ENCODE measurements around the gene FOXN4.

The FOXN4 gene

DNA sequence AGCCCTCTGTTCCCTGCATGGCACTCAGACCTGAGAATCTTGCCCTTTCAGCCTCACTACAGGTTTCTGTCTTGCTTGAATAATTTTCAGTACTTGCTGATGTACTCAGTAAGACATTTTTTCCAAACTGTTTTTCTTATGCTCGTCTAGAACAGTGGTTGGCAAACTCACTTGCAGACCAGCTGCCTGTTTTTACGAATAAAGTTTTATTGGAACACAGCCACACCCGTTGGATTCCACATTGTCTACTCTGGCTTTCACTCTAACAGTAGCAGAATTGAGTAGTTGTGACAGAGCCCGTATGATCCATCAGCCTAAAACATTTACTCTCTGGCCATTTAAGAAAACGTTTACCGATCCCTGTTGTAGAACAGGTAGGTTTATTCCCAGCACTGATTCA lies 72.8 kb downstream of the FOXN4 start:
- no peak for ATAC-seq (ENCODE audit: insufficient read depth, low read depth)
- no peaks in the 10 kb centered on the region for H3K9me3 ChIP-seq (ENCODE audit: insufficient read depth, low read length, severe bottlenecking)
- no peak overlapping the region for H3K9ac ChIP-seq (ENCODE audit: low read depth, low read length)
- H4K20me1 ChIP-seq (ENCODE audit: insufficient read depth, low read length): no peaks in the 10 kb centered on the region; the same call in 1 of the 2 replicates
- H3K79me2 ChIP-seq (ENCODE audit: insufficient read depth, low read length): no peaks in the 10 kb centered on the region
- no peak overlapping the region for H3K4me2 ChIP-seq (ENCODE audit: insufficient read depth, low read length)
- no peaks in the 10 kb centered on the region for H3K36me3 ChIP-seq (ENCODE audit: insufficient read depth, low read length)
- peaks cover 2% of the 10 kb centered on the region for H3K27me3 ChIP-seq (ENCODE audit: insufficient read depth, low read length, poor library complexity)
- no peak overlapping the region for H2AFZ ChIP-seq (ENCODE audit: low read depth, low read length)
- H3K4me3 ChIP-seq (ENCODE audit: low read depth in 1 of 2, low read length in 2 of 2): no peak overlapping the region
- H3K27ac ChIP-seq (ENCODE audit: low read length): no peak overlapping the region
- no peaks in the 10 kb centered on the region for H3K4me1 ChIP-seq (ENCODE audit: insufficient read depth, low read length)
- DNase-seq: no peak
- TF ChIP-seq EZH2 (IDR thresholded peaks at IDR 0.05; ENCODE audit: borderline replicate concordance, low read depth, low read length, severe bottlenecking): no peak
- TF ChIP-seq, protein P1, sequence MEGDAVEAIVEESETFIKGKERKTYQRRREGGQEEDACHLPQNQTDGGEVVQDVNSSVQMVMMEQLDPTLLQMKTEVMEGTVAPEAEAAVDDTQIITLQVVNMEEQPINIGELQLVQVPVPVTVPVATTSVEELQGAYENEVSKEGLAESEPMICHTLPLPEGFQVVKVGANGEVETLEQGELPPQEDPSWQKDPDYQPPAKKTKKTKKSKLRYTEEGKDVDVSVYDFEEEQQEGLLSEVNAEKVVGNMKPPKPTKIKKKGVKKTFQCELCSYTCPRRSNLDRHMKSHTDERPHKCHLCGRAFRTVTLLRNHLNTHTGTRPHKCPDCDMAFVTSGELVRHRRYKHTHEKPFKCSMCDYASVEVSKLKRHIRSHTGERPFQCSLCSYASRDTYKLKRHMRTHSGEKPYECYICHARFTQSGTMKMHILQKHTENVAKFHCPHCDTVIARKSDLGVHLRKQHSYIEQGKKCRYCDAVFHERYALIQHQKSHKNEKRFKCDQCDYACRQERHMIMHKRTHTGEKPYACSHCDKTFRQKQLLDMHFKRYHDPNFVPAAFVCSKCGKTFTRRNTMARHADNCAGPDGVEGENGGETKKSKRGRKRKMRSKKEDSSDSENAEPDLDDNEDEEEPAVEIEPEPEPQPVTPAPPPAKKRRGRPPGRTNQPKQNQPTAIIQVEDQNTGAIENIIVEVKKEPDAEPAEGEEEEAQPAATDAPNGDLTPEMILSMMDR (IDR thresholded peaks at IDR 0.05; ENCODE audit: borderline replicate concordance, extremely low read depth, low read length, poor library complexity, severe bottlenecking): no peak

DNA sequence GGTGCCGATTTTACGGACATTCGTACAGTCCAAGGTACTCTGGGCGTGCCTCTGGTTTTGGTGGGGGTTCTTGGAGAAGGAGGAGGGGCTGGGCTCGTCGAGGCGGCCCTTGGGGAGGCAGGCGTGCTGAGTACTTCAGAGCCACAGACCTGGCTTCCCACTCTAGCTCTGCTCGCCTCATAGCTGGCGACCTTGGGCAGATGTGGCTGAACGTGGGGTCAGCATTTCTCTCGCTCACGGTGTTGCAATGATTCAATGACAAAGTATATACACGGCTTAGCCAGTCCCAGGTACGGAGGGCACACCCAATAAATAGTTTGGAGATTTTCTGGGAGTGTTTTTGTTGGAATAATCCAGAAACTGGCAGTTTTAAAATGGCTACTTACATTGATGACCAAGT lies 75.1 kb downstream of the FOXN4 start:
- H3K36me3 ChIP-seq (ENCODE audit: insufficient read depth, low read length): no peaks in the 10 kb centered on the region
- peaks cover 7% of the 10 kb centered on the region for H3K27me3 ChIP-seq (ENCODE audit: insufficient read depth, low read length, poor library complexity)
- no peak overlapping the region for H3K4me2 ChIP-seq (ENCODE audit: insufficient read depth, low read length)
- no peak overlapping the region for H3K4me3 ChIP-seq (ENCODE audit: low read depth in 1 of 2, low read length in 2 of 2)
- H3K9ac ChIP-seq (ENCODE audit: low read depth, low read length): no peak overlapping the region
- TF ChIP-seq EZH2 (IDR thresholded peaks at IDR 0.05; ENCODE audit: borderline replicate concordance, low read depth, low read length, severe bottlenecking): no peak
- TF ChIP-seq, protein P1 (IDR thresholded peaks at IDR 0.05; ENCODE audit: borderline replicate concordance, extremely low read depth, low read length, poor library complexity, severe bottlenecking): no peak
- H3K9me3 ChIP-seq (ENCODE audit: insufficient read depth, low read length, severe bottlenecking): no peaks in the 10 kb centered on the region
- H3K4me1 ChIP-seq (ENCODE audit: insufficient read depth, low read length): no peaks in the 10 kb centered on the region
- H4K20me1 ChIP-seq (ENCODE audit: insufficient read depth, low read length): no peaks in the 10 kb centered on the region
- ATAC-seq (ENCODE audit: insufficient read depth, low read depth) (no peak), DNase-seq (no peak)
- no peak overlapping the region for H2AFZ ChIP-seq (ENCODE audit: low read depth, low read length)
- H3K27ac ChIP-seq (ENCODE audit: low read length): no peak overlapping the region
- no peaks in the 10 kb centered on the region for H3K79me2 ChIP-seq (ENCODE audit: insufficient read depth, low read length)

DNA sequence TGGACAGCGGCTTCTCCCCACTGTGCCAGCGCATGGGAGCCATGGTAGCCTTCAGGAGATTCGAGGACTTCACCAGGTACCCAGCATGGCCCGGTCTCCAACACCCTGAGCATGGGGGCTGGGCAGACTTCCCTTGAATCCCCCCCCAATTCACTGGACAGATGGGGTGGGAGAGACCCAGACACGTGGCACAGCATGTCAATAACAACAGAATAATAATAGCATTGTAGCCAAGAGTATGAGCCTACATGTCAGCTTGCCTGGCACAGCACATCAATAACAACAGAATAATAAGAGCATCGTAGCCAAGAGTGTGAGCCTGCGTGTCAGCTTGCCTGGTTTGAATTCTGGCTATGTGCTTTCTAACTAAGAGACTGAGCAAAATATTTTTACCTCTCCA lies 76.4 kb downstream of the FOXN4 start:
- no peak overlapping the region for H2AFZ ChIP-seq (ENCODE audit: low read depth, low read length)
- no peak for ATAC-seq (ENCODE audit: insufficient read depth, low read depth)
- H3K4me2 ChIP-seq (ENCODE audit: insufficient read depth, low read length): no peak overlapping the region
- H3K36me3 ChIP-seq (ENCODE audit: insufficient read depth, low read length): no peaks in the 10 kb centered on the region
- no peak for DNase-seq
- H4K20me1 ChIP-seq (ENCODE audit: insufficient read depth, low read length): no peaks in the 10 kb centered on the region
- H3K27me3 ChIP-seq (ENCODE audit: insufficient read depth, low read length, poor library complexity): peaks cover 7% of the 10 kb centered on the region
- H3K9ac ChIP-seq (ENCODE audit: low read depth, low read length): no peak overlapping the region
- H3K27ac ChIP-seq (ENCODE audit: low read length): no peak overlapping the region
- no peak overlapping the region for H3K4me3 ChIP-seq (ENCODE audit: low read depth in 1 of 2, low read length in 2 of 2)
- H3K79me2 ChIP-seq (ENCODE audit: insufficient read depth, low read length): no peaks in the 10 kb centered on the region
- no peaks in the 10 kb centered on the region for H3K9me3 ChIP-seq (ENCODE audit: insufficient read depth, low read length, severe bottlenecking)
- TF ChIP-seq EZH2 (IDR thresholded peaks at IDR 0.05; ENCODE audit: borderline replicate concordance, low read depth, low read length, severe bottlenecking): no peak
- TF ChIP-seq, protein P1 (IDR thresholded peaks at IDR 0.05; ENCODE audit: borderline replicate concordance, extremely low read depth, low read length, poor library complexity, severe bottlenecking): no peak
- no peaks in the 10 kb centered on the region for H3K4me1 ChIP-seq (ENCODE audit: insufficient read depth, low read length)

DNA sequence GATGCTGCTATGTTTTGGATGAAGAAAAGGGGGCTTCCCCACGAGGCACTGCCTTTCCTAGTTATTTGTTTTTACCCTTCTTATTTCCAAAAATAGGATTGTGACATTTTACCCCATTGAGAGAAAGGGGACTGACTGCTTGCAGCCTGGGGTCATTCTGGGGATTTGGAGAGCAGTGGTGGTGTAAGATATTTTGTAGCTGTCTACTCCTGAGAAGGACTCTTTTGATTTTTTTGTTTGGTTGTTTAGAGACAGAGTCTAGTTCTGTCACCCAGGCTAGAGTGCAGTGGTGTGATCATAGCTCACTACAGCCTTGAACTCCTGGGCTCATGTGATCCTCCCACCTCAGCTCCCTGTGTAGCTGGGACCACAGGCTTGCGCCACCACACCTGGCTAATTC lies 78.9 kb downstream of the FOXN4 start:
- no peaks in the 10 kb centered on the region for H3K79me2 ChIP-seq (ENCODE audit: insufficient read depth, low read length)
- TF ChIP-seq, protein P1 (IDR thresholded peaks at IDR 0.05; ENCODE audit: borderline replicate concordance, extremely low read depth, low read length, poor library complexity, severe bottlenecking): no peak
- no peak for TF ChIP-seq EZH2 (IDR thresholded peaks at IDR 0.05; ENCODE audit: borderline replicate concordance, low read depth, low read length, severe bottlenecking)
- H3K36me3 ChIP-seq (ENCODE audit: insufficient read depth, low read length): no peaks in the 10 kb centered on the region
- ATAC-seq (ENCODE audit: insufficient read depth, low read depth): no peak
- no peak overlapping the region for H3K4me2 ChIP-seq (ENCODE audit: insufficient read depth, low read length)
- H3K27ac ChIP-seq (ENCODE audit: low read length): no peak overlapping the region
- H3K9ac ChIP-seq (ENCODE audit: low read depth, low read length): no peak overlapping the region
- no peaks in the 10 kb centered on the region for H3K4me1 ChIP-seq (ENCODE audit: insufficient read depth, low read length)
- H3K9me3 ChIP-seq (ENCODE audit: insufficient read depth, low read length, severe bottlenecking): no peaks in the 10 kb centered on the region
- H4K20me1 ChIP-seq (ENCODE audit: insufficient read depth, low read length): no peaks in the 10 kb centered on the region
- no peak for DNase-seq
- peaks cover 7% of the 10 kb centered on the region for H3K27me3 ChIP-seq (ENCODE audit: insufficient read depth, low read length, poor library complexity)
- no peak overlapping the region for H3K4me3 ChIP-seq (ENCODE audit: low read depth in 1 of 2, low read length in 2 of 2)
- no peak overlapping the region for H2AFZ ChIP-seq (ENCODE audit: low read depth, low read length)
